Measurements from ENCODE around the gene DNAJC5. TPM values are rescaled to one million over a fixed set of nuclear protein-coding genes. Genes with fewer than 3 reads are reported as not detected.

The DNAJC5 gene
- total and polyA plus RNA-seq, 9 of the 15 experiments (the other 6 are each of a cell fraction or from before 2014, with no cell fraction given) = 0.95 to 42.8 (median 23.4) TPM

GRCh38 chr20:63926298-63926697 is 31.4 kb downstream of the DNAJC5 start:
- CTCF ChIA-PET (ENCODE audit: low intra/inter-chr PET ratio) = no interaction called here

More at GRCh38 chr20:63926298-63926697, 31.4 kb downstream of the DNAJC5 start:
- H3K27ac ChIP-seq (ENCODE audit: extremely low read depth, low read depth, low read length) = no peak overlapping the region
- WGBS (ENCODE audit: insufficient coverage, low coverage, missing lambda C conversion rate) = 85% methylated on average over 8 of the region's 8 CpGs
- H3K4me2 ChIP-seq (ENCODE audit: insufficient read depth, low read length) = no peak overlapping the region
- in situ Hi-C loops (cut with MboI) = no loop called here
- H3K4me1 ChIP-seq (replicated peaks in 1 of 2; ENCODE audit: control insufficient read depth in 2 of 2, insufficient read depth in 2 of 2, low read length in 2 of 2) = peaks cover 0 to 11% of the 10 kb centered on the region in 2 experiments; a peak in 2 of 5 replicates
- H3K4me3 ChIP-seq = no peak overlapping the region
- H3K27me3 ChIP-seq (ENCODE audit: control insufficient read depth in 2 of 2, insufficient read depth in 2 of 2, low read length in 2 of 2) = no peaks in the 10 kb centered on the region
- POLR2A ChIA-PET = no interaction called here
- peak; percentile 37 for FAIRE-seq
- peaks cover 52% of the 10 kb centered on the region; the same call in 2 of the 3 replicates for H3K36me3 ChIP-seq (ENCODE audit: control insufficient read depth, insufficient read depth, low read length)
- H3K9ac ChIP-seq (ENCODE audit: insufficient read depth in 1 of 2, low read depth in 2 of 2, low read length in 2 of 2) = 0 out of 4 replicates have a peak overlapping the region, but pooled peaks of 1 of the 2 experiments have one; percentile 28
- no peak for DNase-seq (ENCODE audit: extremely low read depth in 1 of 4, low spot score in 3 of 4)
- H3K9me1 ChIP-seq (ENCODE audit: control insufficient read depth, insufficient read depth, low read length) = no peaks in the 10 kb centered on the region
- H4K20me1 ChIP-seq (replicated peaks; ENCODE audit: control insufficient read depth, insufficient read depth, low read length) = 0 out of 2 replicates have a peak, but pooled peaks cover 4% of the 10 kb centered on the region
- TSS peak; percentile 27 for BruUV-seq (replicated peaks)
- no peak overlapping the region for H2AFZ ChIP-seq (ENCODE audit: low read depth, low read length)
- TF ChIP-seq GATAD2B (IDR thresholded peaks at IDR 0.05; ENCODE audit: borderline replicate concordance) (no peak), HDAC6 (IDR thresholded peaks at IDR 0.05; ENCODE audit: low read depth, low read length) (no peak), CAMTA2 (CRISPR knock-in tag; conservative IDR thresholded peaks at IDR 0.05) (no peak), ZNF639 (CRISPR knock-in tag; conservative IDR thresholded peaks at IDR 0.05 in 1 of 2, IDR thresholded peaks at IDR 0.05 in 1 of 2) (no peak), PYGO2 (tag; IDR thresholded peaks at IDR 0.05) (no peak), ZNF41 (CRISPR knock-in tag; conservative IDR thresholded peaks at IDR 0.05) (no peak), ZC3H8 (IDR thresholded peaks at IDR 0.05) (no peak), MIER1 (IDR thresholded peaks at IDR 0.05; ENCODE audit: low read depth) (no peak), MLX (CRISPR knock-in tag; conservative IDR thresholded peaks at IDR 0.05) (no peak), COPS2 (conservative IDR thresholded peaks at IDR 0.05) (no peak)
- ATAC-seq = no peak
- peaks cover 23% of the 10 kb centered on the region for H3K79me2 ChIP-seq (ENCODE audit: control insufficient read depth, insufficient read depth, low read length)
- intact Hi-C loops (cut with micrococcal nuclease) = no loop called here
- H3K9me3 ChIP-seq (replicated peaks; ENCODE audit: control insufficient read depth, insufficient read depth, low read depth, low read length) = no peaks in the 10 kb centered on the region
